ENCODE data around the gene B4GALNT3. TPM values are rescaled to one million over a fixed set of nuclear protein-coding genes. Genes with fewer than 3 reads are reported as not detected.

The B4GALNT3 gene
- total and polyA plus RNA-seq, 7 donors = 0.21 to 4.0 (median 0.57) TPM

GRCh38 chr12:581746-582145, 122.0 kb downstream of the B4GALNT3 start:
- peak overlapping the region; percentile 72 for H3K27ac ChIP-seq
- peaks cover 30% of the 10 kb centered on the region for H3K4me1 ChIP-seq
- no peak overlapping the region for H3K4me3 ChIP-seq
- intact Hi-C loops (cut with DNase I) = loop anchor here in 1 of 2 donors (5.0 kb wide), 1 partner anchor 36 kb away; no protein-coding TSS in a partner anchor
- TF ChIP-seq CTCF (IDR thresholded peaks at IDR 0.05) = no peak
- no peaks in the 10 kb centered on the region for H3K9me3 ChIP-seq
- DNase-seq = no peak
- H3K36me3 ChIP-seq (ENCODE audit: insufficient read depth in 1 of 2, low read depth in 1 of 2) = no peaks in the 10 kb centered on the region
- ATAC-seq = no peak
- no peaks in the 10 kb centered on the region for H3K27me3 ChIP-seq (ENCODE audit: insufficient read depth in 3 of 3, low read length in 2 of 3)
- WGBS, 3 donors = 66 to 92% (median 73%) methylated on average over 9 of the region's 9 CpGs

- Histone ChIP-seq H3K27me3 (ENCODE audit: insufficient read depth in 3 of 3, low read length in 2 of 3) (no peaks in the 10 kb centered on the region), H3K4me1 (peaks cover 29% of the 10 kb centered on the region), H3K4me3 (peak overlapping the region; percentile 28), H3K27ac (peak overlapping the region; percentile 94), H3K36me3 (ENCODE audit: insufficient read depth in 1 of 2, low read depth in 1 of 2) (no peaks in the 10 kb centered on the region), H3K9me3 (no peaks in the 10 kb centered on the region)
- no peak for TF ChIP-seq CTCF (IDR thresholded peaks at IDR 0.05)
- ATAC-seq = peak; percentile 92 to 95 (median 94)
- peak; percentile 51 to 89 for DNase-seq
- intact Hi-C loops (cut with DNase I) = loop anchor here in 1 of 2 donors (5.0 kb wide), 1 partner anchor 34 kb away; no protein-coding TSS in a partner anchor
- 26 to 39% (median 27%) methylated on average over 13 of the region's 13 CpGs for WGBS, 3 donors
These were observed 123.6 kb downstream of the B4GALNT3 start for GRCh38 chr12:583251-583869.

GRCh38 chr12:585062-586061, 125.6 kb downstream of the B4GALNT3 start:
- Histone ChIP-seq H3K36me3 (ENCODE audit: insufficient read depth in 1 of 2, low read depth in 1 of 2) (no peaks in the 10 kb centered on the region), H3K27ac (no peak overlapping the region), H3K4me1 (peaks cover 16% of the 10 kb centered on the region), H3K4me3 (no peak overlapping the region), H3K9me3 (no peaks in the 10 kb centered on the region), H3K27me3 (ENCODE audit: insufficient read depth in 3 of 3, low read length in 2 of 3) (no peaks in the 10 kb centered on the region)
- ATAC-seq (no peak), DNase-seq (no peak)
- TF ChIP-seq CTCF (IDR thresholded peaks at IDR 0.05) = no peak
- intact Hi-C loops (cut with DNase I) = loop anchor here in 1 of 2 donors (5.0 kb wide), 1 partner anchor 47 kb away; no protein-coding TSS in a partner anchor
- 83 to 87% (median 85%) methylated on average over 30 of the region's 30 CpGs for WGBS, 3 donors

- intact Hi-C loops (cut with DNase I) = loop anchor here in 1 of 2 donors (5.0 kb wide), 1 partner anchor 46 kb away; no protein-coding TSS in a partner anchor
- no peak overlapping the region for H3K4me3 ChIP-seq
- no peaks in the 10 kb centered on the region for H3K27me3 ChIP-seq (ENCODE audit: insufficient read depth in 3 of 3, low read length in 2 of 3)
- 88 to 90% (median 90%) methylated on average over 16 of the region's 16 CpGs for WGBS, 3 donors
- no peak for ATAC-seq
- peaks cover 18% of the 10 kb centered on the region for H3K4me1 ChIP-seq
- no peaks in the 10 kb centered on the region for H3K36me3 ChIP-seq (ENCODE audit: insufficient read depth in 1 of 2, low read depth in 1 of 2)
- no peak overlapping the region for H3K27ac ChIP-seq
- H3K9me3 ChIP-seq = no peaks in the 10 kb centered on the region
- TF ChIP-seq CTCF (IDR thresholded peaks at IDR 0.05) = no peak
- no peak for DNase-seq
These were observed 126.8 kb downstream of the B4GALNT3 start for GRCh38 chr12:586318-587071.
